Activated CD4-positive, alpha-beta T cell treated with anti-CD3 and anti-CD28 coated beads, Interleukin-2, amount 50 U/mL, for 16 hours (primary cell): ENCODE results near the gene ZNF768.
"Not testable (repeated sequence)": the region's sequence is repeated elsewhere in the genome, so short reads cannot be mapped to it uniquely, and the experiment has no call there.

Source experiments
- DNase-seq: peaks from one replicate; pipeline ENCODE4 v3.0.0-alpha.2; 2020

Gene ZNF768

DNA sequence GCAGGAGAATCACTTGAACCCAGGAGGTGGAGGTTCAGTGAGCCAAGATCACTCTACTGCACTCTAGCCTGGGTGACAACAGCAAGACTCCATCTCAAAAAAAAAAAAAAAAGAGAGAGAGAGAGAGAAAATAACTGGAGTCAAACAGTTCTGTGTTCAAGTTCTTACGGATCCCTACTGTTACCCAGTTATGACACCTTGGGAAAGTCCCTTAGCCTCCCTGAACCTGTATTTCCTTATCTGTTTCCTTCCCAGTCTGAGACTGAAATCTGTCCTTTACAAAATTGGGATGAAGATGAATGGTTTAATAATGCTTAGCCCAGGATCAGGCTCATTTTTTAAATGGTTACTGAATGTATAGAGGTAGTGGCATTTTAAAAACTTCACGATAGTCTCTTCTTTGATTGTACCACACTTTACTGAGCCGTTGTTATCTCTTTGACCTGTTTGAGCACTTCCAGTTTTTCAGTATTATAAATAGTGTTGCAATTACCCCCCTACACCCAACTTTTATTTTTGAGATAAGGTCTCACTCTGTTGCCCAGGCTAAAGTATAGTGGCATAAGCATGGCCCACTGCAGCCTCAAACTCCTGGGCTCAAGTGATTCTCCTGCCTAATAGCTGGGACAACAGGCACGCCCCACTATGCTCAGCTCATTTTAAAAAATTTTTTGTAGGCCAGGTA, 17.1 kb downstream of the ZNF768 start:
- DNase-seq = no peak

DNA sequence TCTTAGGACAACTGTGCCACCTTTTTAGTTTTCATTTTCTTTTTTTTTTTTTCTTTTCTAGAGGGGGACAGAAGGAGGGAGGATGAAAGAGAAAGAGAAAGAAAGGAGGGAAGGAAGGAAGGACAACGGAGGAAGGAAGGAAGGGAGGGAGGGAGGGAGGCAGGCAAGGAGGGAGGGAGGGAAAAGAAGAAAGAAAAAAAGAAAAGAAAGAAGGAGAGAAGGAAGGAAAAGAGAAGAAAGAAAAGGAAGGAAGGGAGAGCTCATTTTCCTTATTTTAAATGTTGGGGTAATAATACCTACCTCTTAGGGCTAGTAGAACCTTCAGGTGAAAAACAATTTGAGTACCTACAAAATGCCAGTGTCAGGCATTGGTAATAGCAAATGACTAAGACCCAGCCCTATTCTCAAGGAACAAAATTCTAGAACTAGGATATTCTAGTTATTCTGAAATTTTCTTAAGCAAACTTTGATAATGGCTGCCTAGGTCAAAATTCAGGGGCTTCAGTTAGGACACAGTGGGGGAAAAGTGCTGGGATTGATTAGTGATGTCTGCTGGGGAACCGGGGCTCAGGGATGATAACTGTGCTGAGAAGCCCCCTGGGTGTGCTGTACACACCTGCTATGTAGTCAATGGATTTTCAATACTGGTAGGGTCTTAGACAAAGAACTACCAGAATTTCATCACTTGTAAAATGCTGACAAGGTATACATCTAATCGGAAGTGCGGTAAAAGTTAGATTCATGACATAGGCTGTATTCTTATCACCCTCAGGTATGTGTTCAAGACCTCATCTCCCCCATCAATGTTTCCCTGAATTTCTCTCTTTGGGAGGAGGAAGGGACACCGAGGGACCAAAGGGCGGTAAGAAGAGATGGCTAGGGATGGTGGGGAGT, 22.7 kb downstream of the ZNF768 start:
- no peak for DNase-seq

DNA sequence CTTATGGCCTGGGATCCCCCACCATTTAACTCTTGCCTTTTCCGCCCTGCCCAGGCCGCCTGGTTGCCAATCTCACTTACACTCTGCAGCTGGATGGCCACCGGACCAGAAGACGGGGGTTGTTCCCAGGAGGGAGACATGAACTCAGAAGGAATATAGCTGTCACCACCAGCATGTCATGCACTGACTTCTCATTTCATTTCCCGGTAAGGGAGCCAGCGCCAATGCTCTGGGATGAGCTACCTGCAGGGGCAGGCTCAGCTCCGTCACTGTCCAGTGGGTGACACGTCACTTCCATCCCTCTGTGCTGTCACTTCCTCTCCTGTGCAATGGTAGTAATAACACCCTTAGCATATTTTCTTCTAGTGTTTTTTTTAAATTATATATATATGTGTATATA, 27.1 kb downstream of the ZNF768 start:
- DNase-seq = no peak

DNA sequence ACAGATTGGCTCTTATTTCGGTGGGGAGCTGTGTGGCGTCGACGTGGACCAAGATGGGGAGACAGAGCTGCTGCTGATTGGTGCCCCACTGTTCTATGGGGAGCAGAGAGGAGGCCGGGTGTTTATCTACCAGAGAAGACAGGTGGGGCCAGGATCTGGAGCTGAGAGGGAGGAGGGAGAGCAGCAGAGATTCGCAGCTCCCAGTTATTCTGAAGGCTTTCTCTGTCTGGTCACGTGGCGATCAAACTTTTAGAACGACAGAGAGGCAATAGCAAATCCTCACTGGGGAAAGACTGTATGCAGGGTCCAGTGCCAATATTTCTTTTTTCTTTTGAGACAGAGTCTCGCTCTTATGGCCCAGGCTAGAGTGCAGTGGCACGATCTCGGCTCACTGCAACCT, 31.7 kb downstream of the ZNF768 start:
- no peak for DNase-seq

DNA sequence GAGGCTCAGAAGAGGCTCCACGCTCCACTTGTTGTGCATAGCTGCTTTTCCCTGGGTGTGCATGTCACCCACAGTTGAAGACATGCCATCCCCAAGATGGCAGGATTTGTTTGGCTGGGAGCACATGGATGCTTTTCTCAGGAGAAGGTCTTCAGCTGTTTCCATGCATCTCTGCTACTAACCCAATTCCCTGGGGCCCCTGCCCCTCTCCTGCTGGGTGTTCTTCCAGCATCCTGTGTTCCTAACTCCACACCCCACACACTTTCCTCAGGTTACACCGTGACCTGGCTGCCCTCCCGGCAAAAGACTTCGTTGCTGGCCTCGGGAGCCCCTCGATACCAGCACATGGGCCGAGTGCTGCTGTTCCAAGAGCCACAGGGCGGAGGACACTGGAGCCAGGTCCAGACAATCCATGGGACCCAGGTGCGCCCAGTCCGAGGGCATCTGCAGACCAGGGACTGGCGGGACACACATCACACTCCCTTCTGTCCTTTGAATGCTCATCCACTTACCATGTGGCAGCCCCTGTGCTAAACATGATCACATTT, 32.4 kb downstream of the ZNF768 start:
- DNase-seq = no peak

DNA sequence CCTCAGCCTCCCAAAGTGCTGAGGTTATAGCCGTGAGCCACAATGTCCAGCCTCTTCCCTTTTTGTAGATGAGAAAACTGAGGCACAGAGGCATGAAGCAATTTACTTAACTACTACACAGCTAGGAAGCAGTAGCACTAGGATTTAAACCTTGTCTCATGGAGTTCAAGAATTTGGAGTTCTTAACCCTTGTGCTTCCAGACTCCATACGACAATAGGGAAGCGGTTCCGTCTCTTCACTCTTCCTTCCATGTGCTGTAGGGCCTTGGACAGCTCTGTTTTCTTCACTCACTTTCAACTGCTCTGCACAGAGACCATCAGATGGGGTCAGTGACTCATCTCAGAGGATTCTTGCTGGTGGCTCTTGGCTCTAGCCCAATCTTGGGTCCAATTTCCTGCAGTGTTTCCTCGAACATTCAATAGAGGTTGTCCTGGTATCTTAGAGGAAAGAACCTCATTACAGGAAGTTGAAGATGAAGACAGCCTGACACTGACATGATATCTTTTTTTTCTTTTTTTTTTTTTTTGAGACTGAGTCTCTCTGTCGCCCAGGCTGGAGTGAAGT, 34.5 kb downstream of the ZNF768 start:
- DNase-seq = no peak

DNA sequence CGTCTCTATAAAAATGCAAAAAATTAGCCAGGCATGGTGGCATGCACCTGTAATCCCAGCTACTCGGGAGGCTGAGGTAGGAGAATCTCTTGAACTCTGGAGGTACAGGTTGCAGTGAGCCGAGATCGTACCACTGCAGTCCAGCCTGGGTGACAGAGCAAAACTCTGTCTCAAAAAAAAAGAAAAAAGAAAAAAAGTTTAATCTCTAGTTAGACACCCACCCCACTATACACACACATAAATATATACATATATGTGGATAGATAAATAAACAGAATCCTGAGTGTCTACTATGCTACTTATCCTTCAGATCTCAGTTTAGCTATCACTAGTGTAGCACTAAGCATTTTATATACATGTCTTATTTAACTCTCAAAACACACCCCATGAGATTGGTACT, 35.1 kb downstream of the ZNF768 start:
- DNase-seq = no peak

DNA sequence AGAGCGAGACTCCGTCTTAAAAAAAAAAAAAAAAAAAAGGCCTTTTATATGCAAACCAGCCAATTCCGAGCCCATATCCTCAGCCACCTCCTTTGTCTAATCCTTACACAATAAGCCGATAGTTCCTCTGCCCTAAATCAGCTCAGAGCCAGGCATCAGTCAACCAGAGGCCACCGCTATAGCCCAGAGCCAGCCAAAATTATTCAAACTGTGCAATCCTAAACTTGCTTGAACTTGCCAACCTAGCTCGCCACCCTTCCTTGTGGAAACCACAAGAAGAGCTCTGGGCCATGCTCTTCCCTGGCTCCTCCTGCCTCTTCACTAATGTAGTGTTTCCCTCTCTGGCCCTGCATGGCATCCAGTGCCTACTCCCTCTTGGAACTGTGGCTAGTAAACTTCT, 36.2 kb downstream of the ZNF768 start:
- DNase-seq = no peak

DNA sequence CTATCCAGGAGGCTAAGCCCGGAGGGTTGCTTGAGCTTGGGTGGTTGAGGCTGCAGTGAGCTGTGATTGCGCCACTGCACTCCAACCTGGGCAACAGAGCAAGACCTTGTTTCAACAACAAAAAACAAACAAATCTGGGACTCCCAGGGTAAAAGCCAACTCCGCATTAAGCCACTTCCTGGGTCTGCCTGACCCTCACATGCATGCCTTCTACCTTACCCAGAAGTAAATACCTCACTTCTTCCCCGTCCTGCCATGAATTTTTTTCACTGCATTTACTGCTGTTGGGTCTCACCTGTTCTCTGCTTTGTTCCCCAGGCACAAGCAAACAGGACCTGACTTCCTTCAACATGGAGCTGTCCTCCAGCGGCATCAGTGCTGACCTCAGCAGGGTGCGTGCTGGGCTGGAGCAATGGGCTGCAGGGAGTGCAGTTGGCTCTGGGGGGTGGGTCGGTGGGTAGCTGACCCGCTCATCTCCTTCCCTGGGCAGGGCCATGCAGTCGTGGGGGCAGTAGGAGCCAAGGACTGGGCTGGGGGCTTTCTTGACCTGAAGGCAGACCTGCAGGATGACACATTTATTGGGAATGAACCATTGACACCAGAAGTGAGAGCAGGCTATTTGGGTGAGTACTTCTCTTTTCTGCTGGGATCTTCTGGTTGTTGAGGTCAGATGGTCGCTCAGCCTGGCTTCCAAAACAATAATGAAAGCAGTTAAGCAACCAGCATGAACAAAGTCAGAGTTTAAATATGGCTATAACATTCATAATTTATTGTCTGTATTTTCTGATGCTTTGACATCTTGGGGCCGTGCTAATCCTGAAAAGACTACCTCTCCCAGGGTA, 37.4 kb downstream of the ZNF768 start:
- DNase-seq = no peak

DNA sequence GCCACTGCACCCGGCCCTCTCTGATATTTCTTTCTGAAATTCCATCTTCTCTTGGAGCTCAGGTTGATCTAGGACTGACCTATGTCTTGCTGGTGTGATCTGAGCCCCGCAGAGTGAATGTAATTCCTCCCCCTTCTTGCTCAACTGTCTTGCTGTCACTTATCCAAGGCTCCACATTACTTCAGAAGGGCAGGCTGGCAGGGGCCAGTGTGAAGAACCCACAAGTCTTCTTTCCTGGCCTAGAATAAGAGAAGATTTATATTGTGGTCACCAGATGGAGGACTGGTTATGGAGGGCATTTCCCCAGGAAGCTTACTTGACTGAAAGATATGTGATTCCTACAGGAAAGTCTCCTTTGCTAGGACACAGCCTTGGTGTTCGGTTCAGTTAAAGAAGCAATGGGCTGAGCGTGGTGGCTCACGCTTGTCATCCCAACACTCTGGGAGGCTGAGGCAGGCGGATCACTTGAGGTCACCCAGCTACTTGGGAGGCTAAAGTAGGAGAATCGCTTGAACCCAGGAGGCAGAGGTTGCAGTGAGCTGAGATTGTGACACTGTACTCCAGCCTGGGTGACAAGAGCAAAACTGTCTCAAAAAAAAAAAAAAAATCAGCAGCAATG, 40.4 kb downstream of the ZNF768 start:
- DNase-seq = no peak

DNA sequence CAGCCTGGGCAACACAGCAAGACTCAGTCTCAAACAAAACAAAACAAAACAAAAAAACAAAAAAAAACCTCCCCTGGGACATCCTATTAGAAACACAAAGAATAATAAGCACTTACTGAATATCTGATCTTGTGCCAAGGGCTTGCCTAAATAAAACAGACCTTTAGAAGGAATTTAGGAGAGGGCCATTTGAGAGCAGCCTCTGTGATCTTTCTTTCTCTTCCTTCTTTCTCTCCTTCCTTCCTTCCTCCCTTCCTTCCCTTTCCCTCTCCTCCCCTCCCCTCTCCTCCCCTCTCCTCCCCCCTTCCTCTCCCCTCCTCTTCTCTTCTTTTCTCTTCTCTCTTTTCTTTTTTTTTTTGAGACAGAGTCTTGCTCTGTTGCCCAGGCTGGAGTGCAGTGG, 41.5 kb downstream of the ZNF768 start:
- no peak for DNase-seq

DNA sequence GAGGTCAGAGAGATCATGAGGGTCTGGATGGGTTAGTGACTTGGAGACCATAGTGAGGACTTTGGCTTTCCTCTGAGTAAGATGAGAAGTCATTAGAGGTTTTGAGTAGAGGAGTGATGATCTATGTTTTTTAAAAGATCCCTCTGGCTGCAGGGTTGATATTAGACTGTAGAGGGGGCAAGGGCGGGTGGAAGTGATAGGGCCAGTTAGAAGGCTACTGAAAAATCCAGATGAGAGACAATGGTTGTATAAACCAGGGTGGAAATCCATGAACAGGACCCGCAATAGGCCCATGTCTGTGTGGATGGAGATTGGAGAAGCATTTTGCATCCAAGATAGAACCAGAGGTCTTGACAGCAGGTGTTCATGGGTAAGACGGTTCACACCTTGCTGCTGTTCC, 44.0 kb downstream of the ZNF768 start:
- DNase-seq = no peak

DNA sequence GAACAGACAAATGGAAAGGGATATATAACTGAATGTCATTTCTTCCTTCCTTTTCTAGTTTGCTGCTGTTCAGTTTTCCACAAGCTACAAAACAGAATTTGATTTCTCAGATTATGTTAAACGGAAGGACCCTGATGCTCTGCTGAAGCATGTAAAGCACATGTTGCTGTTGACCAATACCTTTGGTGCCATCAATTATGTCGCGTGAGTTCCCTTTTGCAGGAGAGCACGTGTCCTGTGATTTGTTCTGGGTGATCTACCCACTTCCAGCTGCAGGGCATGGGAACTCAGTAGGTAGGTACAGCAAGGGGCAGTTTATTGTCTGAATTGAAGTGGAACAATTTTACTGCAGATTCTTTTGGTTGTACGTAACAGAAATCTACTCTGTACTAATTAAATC, 45.0 kb downstream of the ZNF768 start:
- no peak for DNase-seq

DNA sequence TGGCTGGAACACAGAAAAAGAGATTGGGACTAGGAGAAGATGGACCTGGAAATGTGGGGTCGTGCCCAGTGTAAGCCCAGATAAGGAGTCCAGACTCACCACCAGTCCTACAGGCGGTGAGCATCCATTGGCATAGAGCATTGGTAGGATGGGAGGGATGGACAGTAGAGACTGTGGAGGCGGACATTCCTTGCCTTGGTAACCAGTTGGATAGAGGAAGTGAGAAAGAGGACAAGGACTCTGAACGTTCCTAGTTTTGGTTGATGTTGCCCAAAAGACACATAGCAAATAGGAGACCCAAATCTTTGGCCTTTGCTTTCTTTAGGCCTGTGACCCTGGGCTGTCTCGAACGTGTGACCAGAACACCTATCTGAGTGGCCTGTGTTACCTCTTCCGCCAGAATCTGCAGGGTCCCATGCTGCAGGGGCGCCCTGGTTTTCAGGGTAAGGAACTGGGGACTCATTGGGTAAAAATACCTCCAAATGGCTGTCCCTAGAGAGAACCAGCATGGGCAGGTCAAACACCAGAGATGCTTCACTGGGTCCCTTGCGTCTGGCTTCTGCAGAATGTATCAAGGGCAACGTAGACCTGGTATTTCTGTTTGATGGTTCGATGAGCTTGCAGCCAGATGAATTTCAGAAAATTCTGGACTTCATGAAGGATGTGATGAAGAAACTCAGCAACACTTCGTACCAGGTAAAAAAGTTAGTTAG, 47.4 kb downstream of the ZNF768 start:
- DNase-seq = no peak

DNA sequence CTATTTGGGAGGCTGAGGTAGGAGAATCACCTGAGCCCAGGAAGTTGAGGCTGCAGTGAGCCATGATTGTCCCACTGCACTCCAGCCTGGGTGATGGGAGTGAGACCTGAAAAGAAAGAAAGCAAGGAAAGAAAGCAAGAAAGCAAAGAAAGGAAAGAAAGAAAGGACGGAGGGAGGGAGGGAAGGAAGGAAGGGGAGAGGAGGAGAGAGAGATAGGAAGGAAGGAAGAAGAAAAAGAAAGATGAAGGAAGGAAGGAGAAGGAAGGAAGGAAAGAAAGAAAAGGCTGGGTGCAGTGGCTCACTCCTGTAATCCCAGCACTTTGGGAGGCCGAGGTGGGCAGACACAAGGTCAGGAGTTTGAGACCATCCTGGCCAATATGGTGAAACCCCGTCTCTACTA, 48.6 kb downstream of the ZNF768 start:
- not testable (repeated sequence) for DNase-seq

DNA sequence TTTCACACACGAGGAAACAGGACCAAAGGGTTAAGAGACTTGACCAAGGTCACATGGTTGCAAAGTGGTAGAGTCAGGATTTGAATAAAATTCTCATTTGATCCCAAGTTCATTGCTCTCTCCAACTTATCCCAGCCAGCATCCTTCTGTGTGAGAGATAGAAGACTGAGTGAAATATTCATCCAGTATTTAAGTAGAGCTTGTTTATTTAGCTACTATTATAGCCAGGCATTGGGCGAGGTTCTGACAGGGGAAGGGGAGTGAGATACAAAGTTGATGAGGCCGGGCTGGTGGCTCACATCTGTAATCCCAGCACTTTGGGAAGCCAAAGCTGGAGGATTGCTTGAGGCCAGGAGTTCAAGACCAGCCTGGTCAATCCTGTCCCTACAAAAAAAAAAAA, 49.4 kb downstream of the ZNF768 start:
- no peak for DNase-seq

DNA sequence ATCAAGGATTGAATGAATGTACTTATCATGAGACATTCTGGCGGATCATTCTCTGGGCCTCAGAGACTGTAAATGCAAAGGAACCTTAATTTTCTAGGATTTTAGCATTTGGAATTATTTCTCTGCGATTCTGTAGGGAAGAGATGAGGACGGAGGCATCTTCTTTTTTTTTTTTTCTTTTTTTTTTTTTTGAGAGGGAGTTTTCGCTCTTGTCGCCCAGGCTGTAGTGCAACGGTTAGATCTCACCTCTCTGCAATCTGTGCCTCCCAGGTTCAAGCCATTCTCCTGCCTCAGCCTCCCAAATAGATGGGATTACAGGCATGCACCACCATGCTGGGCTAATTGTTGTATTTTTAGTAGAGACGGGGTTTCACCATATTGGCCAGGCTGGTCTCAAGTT, 51.7 kb downstream of the ZNF768 start:
- no peak for DNase-seq

DNA sequence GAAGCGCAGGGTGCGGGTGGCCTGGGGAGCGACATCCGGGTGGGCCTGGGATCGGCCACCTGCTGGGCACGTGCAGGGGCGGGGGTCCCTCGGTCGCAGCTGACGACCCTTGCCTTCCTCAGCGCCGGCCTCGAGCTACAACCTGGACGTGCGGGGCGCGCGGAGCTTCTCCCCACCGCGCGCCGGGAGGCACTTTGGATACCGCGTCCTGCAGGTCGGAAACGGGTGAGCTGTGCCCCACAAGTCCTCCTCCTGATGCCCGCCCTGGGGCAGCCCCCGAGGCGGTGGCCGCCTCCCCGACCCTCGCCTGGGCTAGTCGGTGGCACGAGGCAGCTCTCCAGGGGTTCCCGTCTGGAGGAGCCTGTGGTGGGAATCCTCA, 52.3 kb downstream of the ZNF768 start:
- DNase-seq = no peak
